Heart right ventricle (tissue), 16 donors: ENCODE measurements around the gene BRAF. TPM values are rescaled to one million over a fixed set of nuclear protein-coding genes. Genes with fewer than 3 reads are reported as not detected.
"Not testable (repeated sequence)": the region's sequence is repeated elsewhere in the genome, so short reads cannot be mapped to it uniquely, and the experiment has no call there.

Experiments
- ATAC-seq, 8 donors: fragments of 200-7000 bp; cut with Tn5 transposase; one replicate each; pipeline ENCODE4 v1.9.1; 2020; ENCODE audit warnings: mild to moderate bottlenecking in 8 of 8, moderate library complexity in 8 of 8, moderate number of reproducible peaks in 1 of 8
- DNase-seq, 2 donors: peaks; one replicate each; pipeline ENCODE4 v3.0.0-alpha.2; 2020
- H3K27ac ChIP-seq, 10 donors: fragments of 200-600 bp; sonication (generic) in 2 of 10; one replicate each; pipeline versions ENCODE4 v1.5.0 to v1.8.0; 2020 to 2022; ENCODE audit warnings: mild to moderate bottlenecking in 3 of 10
- H3K27me3 ChIP-seq, 7 donors: fragments of 200-600 bp; one replicate each; pipeline ENCODE4 v1.8.0; 2021 to 2022; ENCODE audit warnings: mild to moderate bottlenecking in 2 of 7
- H3K36me3 ChIP-seq, 9 donors: fragments of 200-600 bp; sonication (generic) in 1 of 9; one replicate each; pipeline versions ENCODE4 v1.5.0 to v1.8.0; 2020 to 2022; ENCODE audit warnings: mild to moderate bottlenecking in 2 of 9
- H3K4me1 ChIP-seq, 9 donors: fragments of 200-600 bp; sonication (generic) in 1 of 9; one replicate each; pipeline versions ENCODE4 v1.5.0 to v1.8.0; 2020 to 2022; ENCODE audit warnings: mild to moderate bottlenecking in 4 of 9
- H3K4me3 ChIP-seq, 10 donors: fragments of 200-600 bp; sonication (generic) in 2 of 10; one replicate each; pipeline versions ENCODE4 v1.5.0 to v1.8.0; 2020 to 2022; ENCODE audit warnings: mild to moderate bottlenecking in 7 of 10, moderate library complexity in 2 of 10
- H3K9me3 ChIP-seq, 11 donors: fragments of 200-600 bp in 10 of 11; sonication (generic) in 2 of 11; one replicate each; pipeline versions ENCODE4 v1.5.0 to v1.8.0; 2013 to 2022; ENCODE audit warnings: mild to moderate bottlenecking in 2 of 11, control low read depth in 1 of 11, moderate library complexity in 1 of 11
- CTCF ChIP-seq, 9 donors: fragments of 200-600 bp; sonication (generic) in 2 of 9; IDR thresholded peaks; one replicate each; pipeline versions ENCODE4 v1.5.0 to v1.8.0; 2021 to 2022; ENCODE audit warnings: antibody characterized with exemption in 9 of 9, mild to moderate bottlenecking in 5 of 9, moderate library complexity in 1 of 9
- WGBS, 2 donors: extraction: QIAGEN DNeasy Blood & Tissue Kit; methylation state at CpG; one replicate each; pipeline ENCODE4 v1.1.7; 2013; ENCODE audit warnings: inconsistent platforms in 1 of 2; 5-methylcytosine and 5-hydroxymethylcytosine counted together
- intact Hi-C, 10 donors: fragments of 100-400 bp; cut with DNase I; formaldehyde crosslinking; loops; one replicate each; pipeline versions ENCODE4 v1.11.1 to v1.14.2; 2022
- polyA plus RNA-seq, 2 donors: library from polyadenylated mRNA; stranded (reverse); fragments of 200-250 nt; gene quantifications; one replicate each; pipeline ENCODE4 v1.2.3, GENCODE V29; 2013
- total RNA-seq, 10 donors: library from RNA; stranded (reverse); fragmentation: NEBNext Ultra II Directional in 3 of 10; extraction: Animal tissue kit (Norgen Biotek cat#: 25700) in 3 of 10; gene quantifications; one replicate each; pipeline versions ENCODE4 v1.2.1 to v1.2.4, GENCODE V29; 2021 to 2023
- donor health status: Arrhythmogenic right ventricular cardiomyopathy.
- donor health status: ischemic (EF 13 %, LVEDD 7.1; RV severe dilation, severe dysfunction).
- donor health status: healthy with polysubstance abuse.
- donor health status: DM: no; HTN: yes; CAD: no.
- donor health status: DM: no; HTN: no; CAD: no.
- donor health status: ischemic (EF 25% LVEDD 6.9; RV normal size, moderate dysfunction).
- donor health status: ischemic (EF 25% LVEDD 5.7; RV mildly dilated, moderate dysfunction).
- donor health status: healthy.
- donor health status: DM: yes; HTN: yes; CAD: no.
- donor health status: Ischemic cardiomyopathy.
- donor health status: ischemic (EF 35%, LVEDD 5.7; RV mildly dilated, moderate dysfunction).
- donor health status: nonischemic (EF 11% LVEDD 7.7; RV severe dilation, severe dysfunction).
- donor health status: DM: yes; HTN: yes; CAD: no.
- donor health status: PGD.
- donor health status: ischemic (EF 29% LVEDD 5.4; RV normal size, mild dysfunction).
- donor health status: nonischemic (EF 23%, LVEDD 6.1; RV moderate dilation, normal function).

BRAF gene
- total and polyA plus RNA-seq, 12 donors = 3.8 to 36.8 (median 23.2) TPM

- no peak for TF ChIP-seq CTCF (IDR thresholded peaks at IDR 0.05)
- Histone ChIP-seq H3K9me3 (no peaks in the 10 kb centered on the region), H3K36me3 (peaks cover 0 to 100% (median 24%) of the 10 kb centered on the region in 9 donors), H3K27me3 (no peaks in the 10 kb centered on the region), H3K4me1 (peaks cover 0 to 9% (median 0%) of the 10 kb centered on the region in 9 donors), H3K4me3 (no peak overlapping the region), H3K27ac (no peak overlapping the region)
- intact Hi-C loops = no loop called here
- no peak for ATAC-seq
- no peak for DNase-seq
These were observed 152.9 kb downstream of the BRAF start for GRCh38 chr7:140771826-140772225.

GRCh38 chr7:140769852-140770251 is 154.9 kb downstream of the BRAF start:
- ATAC-seq (no peak), DNase-seq (no peak)
- peaks cover 0 to 86% (median 14%) of the 10 kb centered on the region in 9 donors for H3K36me3 ChIP-seq
- intact Hi-C loops = no loop called here
- H3K4me3 ChIP-seq = no peak overlapping the region
- no peaks in the 10 kb centered on the region for H3K27me3 ChIP-seq
- H3K4me1 ChIP-seq = peaks cover 0 to 9% (median 0%) of the 10 kb centered on the region in 9 donors
- no peak overlapping the region for H3K27ac ChIP-seq
- WGBS, 2 donors = 93 to 95% methylated on average over 3 of the region's 3 CpGs
- no peak for TF ChIP-seq CTCF (IDR thresholded peaks at IDR 0.05)
- H3K9me3 ChIP-seq = peaks cover 0 to 4% (median 0%) of the 10 kb centered on the region in 11 donors

GRCh38 chr7:140767418-140767817 is 157.3 kb downstream of the BRAF start:
- ATAC-seq = no peak
- Histone ChIP-seq H3K4me1 (no peaks in the 10 kb centered on the region), H3K36me3 (peaks cover 0 to 61% (median 14%) of the 10 kb centered on the region in 9 donors), H3K9me3 (peaks cover 0 to 8% (median 0%) of the 10 kb centered on the region in 11 donors), H3K27me3 (no peaks in the 10 kb centered on the region), H3K27ac (no peak overlapping the region), H3K4me3 (no peak overlapping the region)
- TF ChIP-seq CTCF (IDR thresholded peaks at IDR 0.05) = no peak
- WGBS, 2 donors = 97% methylated on average over 3 of the region's 3 CpGs
- intact Hi-C loops = no loop called here
- DNase-seq = no peak

- DNase-seq, H3K4me3 ChIP-seq, ATAC-seq, intact Hi-C loops, H3K27me3 ChIP-seq, H3K27ac ChIP-seq, H3K4me1 ChIP-seq: not testable (repeated sequence)
- 67% methylated on average over 1 of the region's 1 CpG; no CpG with 5 or more reads in 1 of the 2 donors for WGBS, 2 donors
- Histone ChIP-seq H3K36me3 (peaks cover 0 to 41% (median 14%) of the 10 kb centered on the region in 9 donors), H3K9me3 (peaks cover 0 to 13% (median 0%) of the 10 kb centered on the region in 11 donors)
These were observed 159.3 kb downstream of the BRAF start for GRCh38 chr7:140765441-140765840.

DNA sequence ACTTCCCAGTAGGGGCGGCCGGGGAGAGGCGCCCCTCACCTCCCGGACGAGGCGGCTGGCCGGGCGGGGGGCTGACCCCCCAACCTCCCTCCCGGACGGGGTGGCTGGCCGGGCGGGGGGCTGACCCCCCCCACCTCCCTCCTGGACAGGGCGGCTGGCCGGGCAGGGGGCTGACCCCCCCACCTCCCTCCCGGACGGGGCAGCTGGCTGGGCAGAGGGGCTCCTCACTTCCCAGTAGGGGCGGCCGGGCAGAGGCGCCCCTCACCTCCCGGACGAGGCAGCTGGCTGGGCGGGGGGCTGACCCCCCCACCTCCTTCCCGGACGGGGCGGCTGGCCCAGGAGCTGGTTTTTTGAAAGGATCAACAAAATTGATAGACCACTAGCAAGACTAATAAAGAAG is 161.6 kb downstream of the BRAF start:
- H3K27me3 ChIP-seq, intact Hi-C loops, H3K27ac ChIP-seq, H3K4me3 ChIP-seq, H3K4me1 ChIP-seq, DNase-seq, ATAC-seq: not testable (repeated sequence)
- 96 to 97% methylated on average over 16 to 23 of the region's 25 CpGs for WGBS, 2 donors
- H3K36me3 ChIP-seq = peaks cover 0 to 27% (median 5%) of the 10 kb centered on the region in 9 donors
- H3K9me3 ChIP-seq = peaks cover 0 to 13% (median 0%) of the 10 kb centered on the region in 11 donors

DNA sequence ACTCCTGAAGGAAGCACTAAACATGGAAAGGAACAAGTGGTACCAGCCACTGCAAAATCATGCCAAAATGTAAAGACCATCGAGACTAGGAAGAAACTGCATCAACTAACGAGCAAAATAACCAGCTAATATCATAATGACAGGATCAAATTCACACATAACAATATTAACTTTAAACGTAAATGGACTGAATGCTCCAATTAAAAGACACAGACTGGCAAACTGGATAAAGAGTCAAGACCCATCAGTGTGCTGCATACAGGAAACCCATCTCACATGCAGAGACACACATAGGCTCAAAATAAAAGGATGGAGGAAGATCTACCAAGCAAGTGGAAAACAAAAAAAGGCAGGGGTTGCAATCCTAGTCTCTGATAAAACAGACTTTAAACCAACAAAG is 163.4 kb downstream of the BRAF start:
- H3K4me1 ChIP-seq, H3K4me3 ChIP-seq, ATAC-seq, H3K27me3 ChIP-seq, DNase-seq, H3K27ac ChIP-seq, intact Hi-C loops: not testable (repeated sequence)
- Histone ChIP-seq H3K9me3 (peaks cover 0 to 13% (median 0%) of the 10 kb centered on the region in 11 donors), H3K36me3 (peaks cover 0 to 26% (median 0%) of the 10 kb centered on the region in 9 donors)
- WGBS, 2 donors = 95 to 100% methylated on average over 3 of the region's 3 CpGs
